Ovary (tissue), 9 donors: ENCODE data around the gene GNB1L. TPM values are rescaled to one million over a fixed set of nuclear protein-coding genes. Genes with fewer than 3 reads are reported as not detected.

Experiments
- DNase-seq, 5 donors: peaks; one replicate each; pipeline ENCODE4 v3.0.0-alpha.2; 2019 to 2020
- H3K27ac ChIP-seq, 2 donors: fragments of 200-600 bp; one replicate each; pipeline versions ENCODE4 v1.5.1 to v1.8.0; 2019 to 2022
- H3K27me3 ChIP-seq: fragments of 200-600 bp; one replicate; pipeline ENCODE4 v1.8.0; 2022
- H3K36me3 ChIP-seq: fragments of 200-600 bp; sonication (generic); one replicate; pipeline ENCODE4 v1.5.1; 2019
- H3K4me1 ChIP-seq: one replicate; pipeline ENCODE4 v1.8.1; 2013; ENCODE audit warnings: mild to moderate bottlenecking, moderate library complexity; ENCODE audit not compliant: insufficient read depth
- H3K4me3 ChIP-seq: fragments of 200-600 bp; sonication (generic); one replicate; pipeline ENCODE4 v1.5.1; 2017
- H3K9me3 ChIP-seq, 2 donors: fragments of 200-600 bp in 1 of 2; sonication (generic) in 1 of 2; one replicate each; pipeline versions ENCODE4 v1.5.1 to v1.8.1; 2013 to 2019; ENCODE audit warnings: mild to moderate bottlenecking in 1 of 2, moderate library complexity in 1 of 2
- CTCF ChIP-seq, 3 donors: fragments of 450-650 bp in 2 of 3; fragments of 200-600 bp in 1 of 3; IDR thresholded peaks; one replicate each; pipeline versions ENCODE4 v1.5.1 to v1.8.0; 2016 to 2022; ENCODE audit warnings: antibody characterized with exemption in 3 of 3, mild to moderate bottlenecking in 1 of 3
- EP300 ChIP-seq: sonication (generic); formaldehyde crosslinking; IDR thresholded peaks from one replicate; pipeline ENCODE4 v1.6.1; 2017; ENCODE audit warnings: antibody characterized with exemption
- POLR2A ChIP-seq: fragments of 450-650 bp; IDR thresholded peaks from one replicate; pipeline ENCODE4 v1.6.1; 2017; ENCODE audit warnings: antibody characterized with exemption, mild to moderate bottlenecking, moderate library complexity
- WGBS, 3 donors: extraction: QIAGEN DNeasy Blood & Tissue Kit in 1 of 3; methylation state at CpG; one replicate each; pipeline versions ENCODE4 v1.1.5 to v1.1.7; 2013 to 2017; 5-methylcytosine and 5-hydroxymethylcytosine counted together
- intact Hi-C, 4 donors: fragments of 100-400 bp; cut with DNase I; formaldehyde crosslinking; loops; one replicate each; pipeline versions ENCODE4 v1.11.0 to v1.15.1; 2022 to 2023
- polyA plus RNA-seq, 2 donors: library from polyadenylated mRNA; stranded (reverse); fragments of 200-250 nt in 1 of 2; fragments of 350-450 nt in 1 of 2; fragmentation: Illumina TruSeq in 1 of 2; extraction: RNeasy Lipid Tissue Mini Kit (QIAGEN cat#74804) in 1 of 2; gene quantifications; one replicate each; pipeline ENCODE4 v1.2.3, GENCODE V29; 2013 to 2014
- total RNA-seq, 7 donors: library from RNA; depleted of rRNA in 2 of 7; stranded (reverse); fragments of >200 nt in 2 of 7; fragmentation: NEBNext Ultra II Directional in 3 of 7; extraction: Animal tissue kit (Norgen Biotek cat#: 25700) in 3 of 7; gene quantifications; one replicate each; pipeline versions ENCODE4 v1.1.0 to v1.2.4, GENCODE V29; 2016 to 2023
- donor health status: DM: no; HTN: no; CAD: no; lungs with moderate emphysema.
- donor health status: DM: no; HTN: no; CAD: no.
- donor health status: Bipolar disorder and iron deficiency.
- donor health status: DM: yes; HTN: yes; CAD: no.
- donor health status: DM: no; HTN: no; CAD: no.
- donor health status: DM: yes; HTN: yes; CAD: no.

GNB1L gene
- total and polyA plus RNA-seq, 9 donors = 3.1 to 14.9 (median 5.8) TPM; not detected in 1

- DNase-seq = no peak
- intact Hi-C loops = loop anchor here in 2 of 4 donors (5.0 to 10.0 kb wide), 3 partner anchors 42 to 92 kb away; partner anchors contain the start of genes COMT (in 1 of the 2) and TXNRD2 (in 1 of the 2)
- Histone ChIP-seq H3K36me3 (no peaks in the 10 kb centered on the region), H3K27ac (no peak overlapping the region), H3K9me3 (no peaks in the 10 kb centered on the region), H3K27me3 (no peaks in the 10 kb centered on the region), H3K4me3 (no peak overlapping the region), H3K4me1 (peaks cover 9% of the 10 kb centered on the region)
- WGBS, 3 donors = 85 to 88% (median 86%) methylated on average over 9 of the region's 9 CpGs
- TF ChIP-seq POLR2A (no peak), CTCF (IDR thresholded peaks at IDR 0.05) (no peak), EP300 (no peak)
These were observed 4.6 kb downstream of the GNB1L start for GRCh38 chr22:19849835-19850762.

GRCh38 chr22:19848298-19849224 lies 6.1 kb downstream of the GNB1L start:
- Histone ChIP-seq H3K4me1 (peaks cover 6% of the 10 kb centered on the region), H3K27me3 (no peaks in the 10 kb centered on the region), H3K27ac (no peak overlapping the region), H3K4me3 (no peak overlapping the region), H3K9me3 (no peaks in the 10 kb centered on the region), H3K36me3 (no peaks in the 10 kb centered on the region)
- no peak for TF ChIP-seq EP300
- TF ChIP-seq CTCF (IDR thresholded peaks at IDR 0.05) = no peak
- TF ChIP-seq POLR2A = no peak
- DNase-seq = no peak
- 78 to 84% (median 84%) methylated on average over 7 of the region's 7 CpGs for WGBS, 3 donors
- intact Hi-C loops = loop anchor here in 1 of 4 donors (10.0 kb wide), 1 partner anchor 56 kb away; no protein-coding TSS in a partner anchor

- intact Hi-C loops = loop anchor here in 1 of 4 donors (10.0 kb wide), 1 partner anchor 58 kb away; no protein-coding TSS in a partner anchor
These were observed 7.4 kb downstream of the GNB1L start for GRCh38 chr22:19847345-19847632.

More at GRCh38 chr22:19847345-19847632, 7.4 kb downstream of the GNB1L start:
- H3K9me3 ChIP-seq = no peaks in the 10 kb centered on the region
- DNase-seq = no peak
- H3K27me3 ChIP-seq = no peaks in the 10 kb centered on the region
- TF ChIP-seq POLR2A (no peak), CTCF (IDR thresholded peaks at IDR 0.05) (no peak)
- H3K4me1 ChIP-seq = no peaks in the 10 kb centered on the region
- H3K36me3 ChIP-seq = no peaks in the 10 kb centered on the region
- no peak overlapping the region for H3K4me3 ChIP-seq
- no peak overlapping the region for H3K27ac ChIP-seq
- WGBS, 3 donors = 93 to 99% (median 98%) methylated on average over 2 of the region's 2 CpGs
